Endodermal cell (in vitro differentiated cells): ENCODE measurements around the gene CHL1. TPM values are rescaled to one million over a fixed set of nuclear protein-coding genes. Genes with fewer than 3 reads are reported as not detected.
A peak's percentile ranks its signal among the peaks of the same experiment; 100 is the strongest.

ENCODE experiments used
- DNase-seq: peaks from one replicate; pipeline ENCODE4 v3.0.0-alpha.2; 2017
- H3K27ac ChIP-seq: 2 replicates; pipeline ENCODE4 v1.5.1; 2013; ENCODE audit warnings: mild to moderate bottlenecking, low read depth, low read length, moderate library complexity
- H3K27me3 ChIP-seq: 2 replicates; pipeline ENCODE4 v1.6.1; 2013; ENCODE audit warnings: mild to moderate bottlenecking, low read length, moderate library complexity; ENCODE audit not compliant: insufficient read depth, control insufficient read depth, poor library complexity, severe bottlenecking
- H3K36me3 ChIP-seq: 2 replicates; pipeline ENCODE4 v1.7.0; 2013; ENCODE audit warnings: mild to moderate bottlenecking, low read length, moderate library complexity; ENCODE audit not compliant: control insufficient read depth, insufficient read depth
- H3K4me1 ChIP-seq: one replicate; pipeline ENCODE4 v1.7.0; 2013; ENCODE audit warnings: low read length; ENCODE audit not compliant: control insufficient read depth, insufficient read depth
- H3K4me3 ChIP-seq: 2 replicates; pipeline ENCODE4 v1.5.1; 2013; ENCODE audit warnings: mild to moderate bottlenecking, low read length, moderate library complexity
- H3K9ac ChIP-seq: 2 replicates; pipeline ENCODE4 v1.6.1; 2013; ENCODE audit warnings: mild to moderate bottlenecking, low read length, moderate library complexity; ENCODE audit not compliant: poor library complexity, severe bottlenecking; ENCODE audit errors: extremely low read depth
- H3K9me3 ChIP-seq: 2 replicates; pipeline ENCODE4 v1.6.1; 2013; ENCODE audit warnings: mild to moderate bottlenecking, low read length, moderate library complexity; ENCODE audit not compliant: control insufficient read depth
- H3K27ac Mint-ChIP-seq: 2 replicates; pipeline ENCODE4 v1.8.0; 2020; ENCODE audit warnings: mixed read lengths
- H3K27me3 Mint-ChIP-seq: 2 replicates; pipeline ENCODE4 v1.8.0; 2021; ENCODE audit warnings: mild to moderate bottlenecking, mixed read lengths; ENCODE audit not compliant: insufficient read depth
- H3K36me3 Mint-ChIP-seq: 2 replicates; pipeline ENCODE4 v1.8.0; 2020; ENCODE audit warnings: low read depth, mixed read lengths
- H3K4me1 Mint-ChIP-seq: 2 replicates; pipeline ENCODE4 v1.8.0; 2020; ENCODE audit warnings: mixed read lengths
- H3K4me3 Mint-ChIP-seq: 2 replicates; pipeline ENCODE4 v1.8.0; 2020; ENCODE audit warnings: mild to moderate bottlenecking, moderate library complexity, mixed read lengths
- H3K9me3 Mint-ChIP-seq: 2 replicates; pipeline ENCODE4 v1.8.0; 2020; ENCODE audit warnings: mild to moderate bottlenecking, mixed read lengths
- CTCF ChIP-seq: fragments of 200-600 bp; sonication (generic); conservative IDR thresholded peaks from 2 replicates; pipeline ENCODE4 v1.5.0; 2021; ENCODE audit warnings: antibody characterized with exemption, mild to moderate bottlenecking
- WGBS, 2 experiments: methylation state at CpG; one replicate each; pipeline versions ENCODE4 v1.1.5 to v1.1.7; 2013; ENCODE audit warnings: missing lambda C conversion rate in 2 of 2, mixed read lengths in 1 of 2; ENCODE audit not compliant: insufficient coverage in 1 of 2, insufficient read length in 1 of 2; 5-methylcytosine and 5-hydroxymethylcytosine counted together
- total RNA-seq, 2 donors: library from RNA; stranded (reverse); fragmentation: NEBNext Ultra II Directional in 1 of 2; extraction: Animal tissue kit (Norgen Biotek cat#: 25700) in 1 of 2; gene quantifications; 2 replicates in 1 of 2; 3 replicates in 1 of 2; pipeline ENCODE4 v1.2.1, GENCODE V29; 2021

CHL1 gene
- total RNA-seq, 2 donors from 2014 or later, result 2.2 to 2.8 TPM

- H3K9ac ChIP-seq, result no peak overlapping the region
- H3K4me1 Mint-ChIP-seq, result no peaks in the 10 kb centered on the region
- H3K27me3 Mint-ChIP-seq, result peaks cover 85% of the 10 kb centered on the region
- peak; percentile 21 for TF ChIP-seq CTCF
- no peak overlapping the region for H3K27ac ChIP-seq
- WGBS, 2 experiments, result 64 to 76% methylated on average over 21 to 65 of the region's 66 CpGs
- no peaks in the 10 kb centered on the region for H3K4me1 ChIP-seq
- no peak overlapping the region for H3K4me3 ChIP-seq
- H3K36me3 Mint-ChIP-seq, result no peaks in the 10 kb centered on the region
- peaks cover 74% of the 10 kb centered on the region for H3K9me3 ChIP-seq
- no peaks in the 10 kb centered on the region for H3K27me3 ChIP-seq
- peak; percentile 70 for DNase-seq
- no peaks in the 10 kb centered on the region for H3K9me3 Mint-ChIP-seq
- H3K27ac Mint-ChIP-seq, result no peak overlapping the region
- peak overlapping the region; percentile 58 for H3K4me3 Mint-ChIP-seq
- H3K36me3 ChIP-seq, result no peaks in the 10 kb centered on the region
Observed at GRCh38 chr3:197828-198491, 1.4 kb downstream of the CHL1 start.

- 80 to 95% methylated on average over 1 to 2 of the region's 2 CpGs for WGBS, 2 experiments
- H3K9ac ChIP-seq, result no peak overlapping the region
- peaks cover 88% of the 10 kb centered on the region for H3K27me3 Mint-ChIP-seq
Observed at GRCh38 chr3:199835-200234, 3.3 kb downstream of the CHL1 start.

DNA sequence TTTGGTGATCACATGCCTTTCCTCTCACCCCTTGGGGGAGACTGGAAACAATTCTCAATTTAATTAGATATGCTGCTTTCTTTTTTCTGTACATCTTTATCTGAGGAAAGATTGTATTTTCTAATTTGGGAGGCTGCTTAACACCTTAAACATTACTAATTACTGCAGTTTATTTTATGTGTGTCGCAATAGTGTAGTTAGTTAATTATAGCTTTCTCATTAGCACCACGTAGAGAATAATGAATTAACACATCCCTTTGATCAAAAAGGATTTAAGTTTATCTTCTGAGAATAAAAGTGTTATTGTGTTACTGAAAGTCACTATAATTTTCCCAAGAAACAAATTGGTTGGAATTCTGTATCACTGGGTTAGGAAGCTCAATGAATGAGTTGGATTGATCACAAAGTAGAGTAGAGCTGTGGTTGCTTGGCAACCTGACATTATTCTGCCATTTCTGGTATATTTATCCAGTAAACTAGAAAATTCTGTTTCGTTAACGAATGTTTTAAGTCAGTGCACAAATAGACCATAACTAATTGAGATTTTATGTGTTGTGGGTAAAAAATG is 4.3 kb downstream of the CHL1 start:
- DNase-seq, result no peak
- Mint-ChIP-seq H3K9me3 (no peaks in the 10 kb centered on the region), H3K4me3 (no peak overlapping the region), H3K4me1 (no peaks in the 10 kb centered on the region), H3K36me3 (no peaks in the 10 kb centered on the region), H3K27ac (no peak overlapping the region), H3K27me3 (peaks cover 81% of the 10 kb centered on the region)
- no peak for TF ChIP-seq CTCF
- H3K27me3 ChIP-seq, result no peaks in the 10 kb centered on the region
- no peaks in the 10 kb centered on the region for H3K36me3 ChIP-seq
- 74 to 80% methylated on average over 1 to 3 of the region's 4 CpGs for WGBS, 2 experiments
- no peak overlapping the region for H3K4me3 ChIP-seq
- H3K27ac ChIP-seq, result no peak overlapping the region
- peaks cover 74% of the 10 kb centered on the region for H3K9me3 ChIP-seq
- no peaks in the 10 kb centered on the region for H3K4me1 ChIP-seq
- no peak overlapping the region for H3K9ac ChIP-seq

More at GRCh38 chr3:199835-200234, 3.3 kb downstream of the CHL1 start:
- H3K9me3 Mint-ChIP-seq, result no peaks in the 10 kb centered on the region
- no peak for TF ChIP-seq CTCF
- no peak overlapping the region for H3K4me3 Mint-ChIP-seq
- H3K27ac Mint-ChIP-seq, result no peak overlapping the region
- no peaks in the 10 kb centered on the region for H3K36me3 Mint-ChIP-seq
- DNase-seq, result no peak
- Histone ChIP-seq H3K4me3 (no peak overlapping the region), H3K36me3 (no peaks in the 10 kb centered on the region), H3K4me1 (no peaks in the 10 kb centered on the region), H3K27ac (no peak overlapping the region), H3K9me3 (peaks cover 74% of the 10 kb centered on the region), H3K27me3 (no peaks in the 10 kb centered on the region)
- H3K4me1 Mint-ChIP-seq, result no peaks in the 10 kb centered on the region
